HEK293 (cell line): ENCODE data around the gene APBB1.
"Not testable (repeated sequence)": the region's sequence is repeated elsewhere in the genome, so short reads cannot be mapped to it uniquely, and the experiment has no call there.

Source experiments
- CTCF ChIA-PET: fragments of 350-600 bp; formaldehyde crosslinking; extraction: SDS; loops from one replicate; lab custom pipeline; 2021; ENCODE audit warnings: antibody characterized with exemption; lab: Yijun Ruan, JAX
- POLR2A ChIA-PET: fragments of 300-600 bp; formaldehyde crosslinking; extraction: SDS; loops from one replicate; lab custom pipeline; 2020; ENCODE audit warnings: antibody characterized with exemption, inconsistent platforms; lab: Yijun Ruan, JAX
- H3K27ac ChIP-seq: fragments of 200-500 bp; sonication (Bioruptor generic); 2 replicates; pipeline ENCODE4 v1.5.1; 2014; ENCODE audit warnings: low read depth, low read length, control low read depth, inconsistent platforms; ENCODE audit errors: extremely low read depth
- H3K36me3 ChIP-seq, 2 experiments: fragments of 200-500 bp in 1 of 2; sonication (Bioruptor generic) in 1 of 2; 1 replicate in 1 of 2; 2 replicates in 1 of 2; pipeline ENCODE4 v1.5.1; 2014 to 2017; ENCODE audit warnings: inconsistent platforms in 2 of 2, low read length in 2 of 2; ENCODE audit not compliant: control insufficient read depth in 2 of 2, insufficient read depth in 1 of 2
- H3K4me1 ChIP-seq: fragments of 200-500 bp; sonication (Bioruptor generic); 2 replicates; pipeline ENCODE4 v1.5.1; 2014; ENCODE audit warnings: mild to moderate bottlenecking, low read length, inconsistent platforms; ENCODE audit not compliant: control insufficient read depth, insufficient read depth
- H3K4me3 ChIP-seq: 2 replicates; pipeline ENCODE4 v1.5.1; 2011; ENCODE audit warnings: low read depth, mild to moderate bottlenecking, control low read depth, low read length, moderate library complexity
- H3K9me3 ChIP-seq: fragments of 200-500 bp; sonication (Bioruptor generic); 2 replicates; pipeline ENCODE4 v1.5.1; 2014; ENCODE audit warnings: low read depth, low read length, inconsistent platforms; ENCODE audit not compliant: control insufficient read depth, insufficient read depth
- GLIS1 ChIP-seq: fragments of 450-650 bp; formaldehyde crosslinking; IDR thresholded peaks from 2 replicates; pipeline ENCODE4 v1.5.1; 2016; ENCODE audit warnings: missing biosample characterization, missing genetic modification characterization
- KLF10 ChIP-seq: fragments of 450-650 bp; IDR thresholded peaks from 2 replicates; pipeline ENCODE4 v1.5.1; 2018; ENCODE audit warnings: missing biosample characterization, mild to moderate bottlenecking, missing genetic modification characterization
- KLF17 ChIP-seq: fragments of 450-650 bp; formaldehyde crosslinking; IDR thresholded peaks from 2 replicates; pipeline ENCODE4 v1.5.1; 2016; ENCODE audit warnings: missing biosample characterization, missing genetic modification characterization
- OSR2 ChIP-seq: fragments of 450-650 bp; formaldehyde crosslinking; IDR thresholded peaks from 2 replicates; pipeline ENCODE4 v1.5.1; 2016; ENCODE audit warnings: missing biosample characterization, missing genetic modification characterization
- OVOL3 ChIP-seq: fragments of 450-650 bp; formaldehyde crosslinking; IDR thresholded peaks from 2 replicates; pipeline ENCODE4 v1.5.1; 2016; ENCODE audit warnings: missing biosample characterization, missing genetic modification characterization
- SALL2 ChIP-seq: fragments of 450-650 bp; formaldehyde crosslinking; IDR thresholded peaks from 2 replicates; pipeline ENCODE4 v1.5.0; 2017; ENCODE audit warnings: missing biosample characterization, mild to moderate bottlenecking, missing genetic modification characterization, borderline replicate concordance
- SP7 ChIP-seq: fragments of 450-650 bp; formaldehyde crosslinking; IDR thresholded peaks from 2 replicates; pipeline ENCODE4 v1.5.1; 2016; ENCODE audit warnings: missing biosample characterization, missing genetic modification characterization
- WT1 ChIP-seq: fragments of 450-650 bp; formaldehyde crosslinking; IDR thresholded peaks from 2 replicates; pipeline ENCODE4 v1.5.1; 2016; ENCODE audit warnings: missing biosample characterization, missing genetic modification characterization
- ZFP3 ChIP-seq: fragments of 450-650 bp; formaldehyde crosslinking; IDR thresholded peaks from 2 replicates; pipeline ENCODE4 v1.5.1; 2016; ENCODE audit warnings: low read depth, missing biosample characterization, missing genetic modification characterization
- ZFP37 ChIP-seq: fragments of 450-650 bp; formaldehyde crosslinking; IDR thresholded peaks from 2 replicates; pipeline ENCODE4 v1.5.1; 2016; ENCODE audit warnings: missing biosample characterization, missing genetic modification characterization
- ZFP41 ChIP-seq: fragments of 450-650 bp; formaldehyde crosslinking; IDR thresholded peaks from 2 replicates; pipeline ENCODE4 v1.5.1; 2016; ENCODE audit warnings: missing biosample characterization, missing genetic modification characterization, borderline replicate concordance
- ZNF10 ChIP-seq: fragments of 450-650 bp; formaldehyde crosslinking; IDR thresholded peaks from 2 replicates; pipeline ENCODE4 v1.5.1; 2017; ENCODE audit warnings: missing biosample characterization, missing genetic modification characterization
- ZNF157 ChIP-seq: fragments of 450-650 bp; formaldehyde crosslinking; IDR thresholded peaks from 2 replicates; pipeline ENCODE4 v1.5.1; 2016; ENCODE audit warnings: missing biosample characterization, missing genetic modification characterization
- ZNF18 ChIP-seq: fragments of 450-650 bp; formaldehyde crosslinking; IDR thresholded peaks from 2 replicates; pipeline ENCODE4 v1.5.1; 2016; ENCODE audit warnings: missing biosample characterization, missing genetic modification characterization
- ZNF221 ChIP-seq: fragments of 450-650 bp; formaldehyde crosslinking; IDR thresholded peaks from 2 replicates; pipeline ENCODE4 v1.5.1; 2017; ENCODE audit warnings: missing biosample characterization, missing genetic modification characterization, borderline replicate concordance
- ZNF239 ChIP-seq: fragments of 450-650 bp; formaldehyde crosslinking; IDR thresholded peaks from 2 replicates; pipeline ENCODE4 v1.5.1; 2016; ENCODE audit warnings: missing biosample characterization, missing genetic modification characterization
- ZNF391 ChIP-seq: fragments of 450-650 bp; formaldehyde crosslinking; IDR thresholded peaks from 2 replicates; pipeline ENCODE4 v1.5.1; 2016; ENCODE audit warnings: low read depth, missing biosample characterization, missing genetic modification characterization, borderline replicate concordance
- ZNF548 ChIP-seq: fragments of 450-650 bp; formaldehyde crosslinking; IDR thresholded peaks from 2 replicates; pipeline ENCODE4 v1.5.1; 2016; ENCODE audit warnings: missing biosample characterization, missing genetic modification characterization
- TF ChIP-seq, protein P1 (sequence below): fragments of 450-650 bp; formaldehyde crosslinking; IDR thresholded peaks from 2 replicates; pipeline ENCODE4 v1.5.1; 2016; ENCODE audit warnings: missing biosample characterization, missing genetic modification characterization
- TF ChIP-seq, protein P2 (sequence below): fragments of 450-650 bp; formaldehyde crosslinking; IDR thresholded peaks from 2 replicates; pipeline ENCODE4 v1.5.1; 2016; ENCODE audit warnings: missing biosample characterization, missing genetic modification characterization

APBB1 gene

DNA sequence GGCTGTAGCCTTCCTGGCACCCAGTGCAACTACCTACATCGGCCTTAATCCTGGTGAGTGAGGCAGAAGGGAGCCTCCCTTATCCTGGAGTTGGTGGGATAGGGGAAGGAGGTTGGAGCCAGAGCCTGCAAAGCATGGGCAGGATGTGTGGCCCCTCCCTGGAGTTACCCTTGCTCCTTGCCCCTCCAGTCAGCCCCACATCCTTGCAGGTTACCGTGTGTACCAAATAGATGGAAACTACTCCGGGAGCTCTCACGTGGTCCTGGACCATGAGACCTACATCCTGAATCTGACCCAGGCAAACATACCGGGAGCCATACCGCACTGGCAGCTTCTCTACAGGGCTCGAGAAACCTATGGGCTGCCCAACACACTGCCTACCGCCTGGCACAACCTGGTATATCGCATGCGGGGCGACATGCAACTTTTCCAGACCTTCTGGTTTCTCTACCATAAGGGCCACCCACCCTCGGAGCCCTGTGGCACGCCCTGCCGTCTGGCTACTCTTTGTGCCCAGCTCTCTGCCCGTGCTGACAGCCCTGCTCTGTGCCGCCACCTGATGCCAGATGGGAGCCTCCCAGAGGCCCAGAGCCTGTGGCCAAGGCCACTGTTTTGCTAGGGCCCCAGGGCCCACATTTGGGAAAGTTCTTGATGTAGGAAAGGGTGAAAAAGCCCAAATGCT lies 24.8 kb downstream of the APBB1 start:
- TF ChIP-seq, protein P1, sequence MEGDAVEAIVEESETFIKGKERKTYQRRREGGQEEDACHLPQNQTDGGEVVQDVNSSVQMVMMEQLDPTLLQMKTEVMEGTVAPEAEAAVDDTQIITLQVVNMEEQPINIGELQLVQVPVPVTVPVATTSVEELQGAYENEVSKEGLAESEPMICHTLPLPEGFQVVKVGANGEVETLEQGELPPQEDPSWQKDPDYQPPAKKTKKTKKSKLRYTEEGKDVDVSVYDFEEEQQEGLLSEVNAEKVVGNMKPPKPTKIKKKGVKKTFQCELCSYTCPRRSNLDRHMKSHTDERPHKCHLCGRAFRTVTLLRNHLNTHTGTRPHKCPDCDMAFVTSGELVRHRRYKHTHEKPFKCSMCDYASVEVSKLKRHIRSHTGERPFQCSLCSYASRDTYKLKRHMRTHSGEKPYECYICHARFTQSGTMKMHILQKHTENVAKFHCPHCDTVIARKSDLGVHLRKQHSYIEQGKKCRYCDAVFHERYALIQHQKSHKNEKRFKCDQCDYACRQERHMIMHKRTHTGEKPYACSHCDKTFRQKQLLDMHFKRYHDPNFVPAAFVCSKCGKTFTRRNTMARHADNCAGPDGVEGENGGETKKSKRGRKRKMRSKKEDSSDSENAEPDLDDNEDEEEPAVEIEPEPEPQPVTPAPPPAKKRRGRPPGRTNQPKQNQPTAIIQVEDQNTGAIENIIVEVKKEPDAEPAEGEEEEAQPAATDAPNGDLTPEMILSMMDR (tag by site-specific recombination): no peak
- TF ChIP-seq KLF17 (tag by site-specific recombination): no peak
- TF ChIP-seq ZFP3 (tag by site-specific recombination): no peak
- TF ChIP-seq ZNF10: no peak
- no peak for TF ChIP-seq ZNF239 (tag by site-specific recombination)
- TF ChIP-seq OVOL3 (tag by site-specific recombination): no peak
- TF ChIP-seq SALL2 (tag by site-specific recombination): no peak
- TF ChIP-seq ZFP41 (tag by site-specific recombination): no peak
- TF ChIP-seq ZNF548 (tag by site-specific recombination): no peak
- TF ChIP-seq OSR2 (tag by site-specific recombination): no peak
- no peak for TF ChIP-seq SP7 (tag by site-specific recombination)
- no peak for TF ChIP-seq ZFP37 (tag by site-specific recombination)
- Histone ChIP-seq H3K27ac (no peak overlapping the region), H3K36me3 (peaks cover 0 to 61% of the 10 kb centered on the region in 2 experiments; a peak in 1 of 3 replicates), H3K4me1 (no peaks in the 10 kb centered on the region), H3K9me3 (no peaks in the 10 kb centered on the region), H3K4me3 (no peak overlapping the region)
- ChIA-PET CTCF (interaction anchor here (0.5 to 1.5 kb wide), 2 partner anchors 12 to 49 kb away, joined by 3 read pairs; no protein-coding TSS in a partner anchor), POLR2A (no interaction called here)

DNA sequence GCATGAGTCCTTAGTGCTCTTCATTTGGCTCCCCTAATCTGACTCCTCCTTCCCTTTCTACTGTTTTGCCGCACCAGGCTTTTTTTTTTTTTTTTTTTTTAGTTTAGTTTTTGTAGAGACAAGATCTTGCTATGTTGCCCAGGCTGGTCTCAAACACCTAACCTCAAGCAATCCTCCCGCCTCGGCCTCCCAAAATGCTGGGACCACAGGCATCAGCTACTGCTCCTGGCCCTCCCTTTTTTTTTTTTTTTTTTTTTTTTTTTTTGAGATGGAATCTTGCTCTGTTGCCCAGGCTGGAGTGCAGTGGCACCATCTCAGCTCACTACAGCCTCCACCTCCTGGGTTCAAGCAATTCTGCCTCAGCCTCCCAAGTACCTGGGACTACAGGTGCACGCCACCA lies 26.6 kb downstream of the APBB1 start:
- POLR2A ChIA-PET: interaction anchor here (0.7 to 1.1 kb wide), 2 partner anchors 26 to 98 kb away, joined by 5 read pairs; partner anchors contain the start of gene APBB1
- H3K27ac ChIP-seq, H3K9me3 ChIP-seq, H3K4me1 ChIP-seq, H3K4me3 ChIP-seq: not testable (repeated sequence)
- peaks cover 0 to 42% of the 10 kb centered on the region in 2 experiments; a peak in 1 of 3 replicates for H3K36me3 ChIP-seq
- CTCF ChIA-PET: interaction anchor here (0.7 to 1.2 kb wide), 4 partner anchors 14 to 310 kb away, joined by 3 to 4 read pairs (median 3); no protein-coding TSS in a partner anchor

GRCh38 chr11:6391537-6392134 lies 27.3 kb downstream of the APBB1 start:
- Histone ChIP-seq H3K36me3 (peaks cover 0 to 36% of the 10 kb centered on the region in 2 experiments; a peak in 1 of 3 replicates), H3K9me3 (no peaks in the 10 kb centered on the region), H3K4me3 (no peak overlapping the region), H3K4me1 (no peaks in the 10 kb centered on the region), H3K27ac (no peak overlapping the region)
- ChIA-PET CTCF (interaction anchor here (1.2 to 1.9 kb wide), 2 partner anchors 12 to 52 kb away, joined by 3 to 7 read pairs; no protein-coding TSS in a partner anchor), POLR2A (interaction anchor here (0.7 to 4.6 kb wide), 2 partner anchors 27 to 99 kb away, joined by 5 to 26 read pairs; partner anchors contain the start of gene APBB1)
- TF ChIP-seq ZNF18 (tag by site-specific recombination) (no peak), ZNF157 (tag by site-specific recombination) (no peak), WT1 (tag by site-specific recombination) (no peak), ZNF221 (tag by site-specific recombination) (no peak), ZNF391 (no peak), GLIS1 (tag by site-specific recombination) (no peak), KLF10 (tag by site-specific recombination) (no peak)
- TF ChIP-seq, protein P2, sequence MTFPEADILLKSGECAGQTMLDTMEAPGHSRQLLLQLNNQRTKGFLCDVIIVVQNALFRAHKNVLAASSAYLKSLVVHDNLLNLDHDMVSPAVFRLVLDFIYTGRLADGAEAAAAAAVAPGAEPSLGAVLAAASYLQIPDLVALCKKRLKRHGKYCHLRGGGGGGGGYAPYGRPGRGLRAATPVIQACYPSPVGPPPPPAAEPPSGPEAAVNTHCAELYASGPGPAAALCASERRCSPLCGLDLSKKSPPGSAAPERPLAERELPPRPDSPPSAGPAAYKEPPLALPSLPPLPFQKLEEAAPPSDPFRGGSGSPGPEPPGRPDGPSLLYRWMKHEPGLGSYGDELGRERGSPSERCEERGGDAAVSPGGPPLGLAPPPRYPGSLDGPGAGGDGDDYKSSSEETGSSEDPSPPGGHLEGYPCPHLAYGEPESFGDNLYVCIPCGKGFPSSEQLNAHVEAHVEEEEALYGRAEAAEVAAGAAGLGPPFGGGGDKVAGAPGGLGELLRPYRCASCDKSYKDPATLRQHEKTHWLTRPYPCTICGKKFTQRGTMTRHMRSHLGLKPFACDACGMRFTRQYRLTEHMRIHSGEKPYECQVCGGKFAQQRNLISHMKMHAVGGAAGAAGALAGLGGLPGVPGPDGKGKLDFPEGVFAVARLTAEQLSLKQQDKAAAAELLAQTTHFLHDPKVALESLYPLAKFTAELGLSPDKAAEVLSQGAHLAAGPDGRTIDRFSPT (tag by site-specific recombination): no peak
